ENCODE measurements around the gene SAXO2.
"Not testable (repeated sequence)": the region's sequence is repeated elsewhere in the genome, so short reads cannot be mapped to it uniquely, and the experiment has no call there.

DNA sequence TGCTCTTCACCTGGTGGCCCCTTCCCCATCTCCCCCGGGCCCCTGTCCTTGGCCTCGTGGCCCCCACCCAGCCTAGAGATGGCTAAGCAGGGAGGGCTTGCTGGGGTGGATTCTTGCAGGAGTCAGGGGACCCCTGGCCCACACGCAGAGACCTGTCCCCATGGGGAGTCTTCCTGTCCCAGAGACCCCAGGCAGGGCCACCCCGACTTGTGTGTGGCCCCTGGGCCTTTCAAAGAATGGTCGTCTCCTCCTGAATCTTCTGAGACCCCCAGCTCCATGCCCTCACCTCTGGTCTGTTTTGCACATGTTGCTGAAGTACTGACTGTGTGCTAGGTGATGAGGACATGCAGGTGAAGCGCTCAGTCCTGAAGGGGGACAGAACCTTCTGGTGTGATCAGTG, 58.2 kb downstream of the SAXO2 start:
- TF ChIP-seq STAT1 (IDR thresholded peaks at IDR 0.05; ENCODE audit: unreplicated experiment); EZH2 (IDR thresholded peaks at IDR 0.05; ENCODE audit: low read depth, unreplicated experiment): not testable (repeated sequence)
- TF ChIP-seq, protein P1, sequence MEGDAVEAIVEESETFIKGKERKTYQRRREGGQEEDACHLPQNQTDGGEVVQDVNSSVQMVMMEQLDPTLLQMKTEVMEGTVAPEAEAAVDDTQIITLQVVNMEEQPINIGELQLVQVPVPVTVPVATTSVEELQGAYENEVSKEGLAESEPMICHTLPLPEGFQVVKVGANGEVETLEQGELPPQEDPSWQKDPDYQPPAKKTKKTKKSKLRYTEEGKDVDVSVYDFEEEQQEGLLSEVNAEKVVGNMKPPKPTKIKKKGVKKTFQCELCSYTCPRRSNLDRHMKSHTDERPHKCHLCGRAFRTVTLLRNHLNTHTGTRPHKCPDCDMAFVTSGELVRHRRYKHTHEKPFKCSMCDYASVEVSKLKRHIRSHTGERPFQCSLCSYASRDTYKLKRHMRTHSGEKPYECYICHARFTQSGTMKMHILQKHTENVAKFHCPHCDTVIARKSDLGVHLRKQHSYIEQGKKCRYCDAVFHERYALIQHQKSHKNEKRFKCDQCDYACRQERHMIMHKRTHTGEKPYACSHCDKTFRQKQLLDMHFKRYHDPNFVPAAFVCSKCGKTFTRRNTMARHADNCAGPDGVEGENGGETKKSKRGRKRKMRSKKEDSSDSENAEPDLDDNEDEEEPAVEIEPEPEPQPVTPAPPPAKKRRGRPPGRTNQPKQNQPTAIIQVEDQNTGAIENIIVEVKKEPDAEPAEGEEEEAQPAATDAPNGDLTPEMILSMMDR (conservative IDR thresholded peaks at IDR 0.05; ENCODE audit: low read depth in 2 of 2), result not testable (repeated sequence)

All from GM23338 (cell line).